HepG2 (cell line): ENCODE data around the gene COMP. TPM values are rescaled to one million over a fixed set of nuclear protein-coding genes. Genes with fewer than 3 reads are reported as not detected.

Experiments used
- ARID5B ChIP-seq: IDR thresholded peaks from 2 replicates; pipeline ENCODE4 v1.4.0; 2020; ENCODE audit warnings: mild to moderate bottlenecking, missing genetic modification reagents
- BCL6 ChIP-seq: IDR thresholded peaks from 2 replicates; pipeline ENCODE4 v1.6.1; 2016; ENCODE audit warnings: missing genetic modification reagents, missing compliant biosample characterization
- CSRNP1 ChIP-seq: sonication (generic); formaldehyde crosslinking; IDR thresholded peaks from 2 replicates; pipeline ENCODE4 v1.8.1; 2023; ENCODE audit warnings: mild to moderate bottlenecking, missing genetic modification reagents
- DR1 ChIP-seq: sonication (generic); formaldehyde crosslinking; IDR thresholded peaks from 2 replicates; pipeline ENCODE4 v1.8.0; 2021; ENCODE audit warnings: mild to moderate bottlenecking, missing genetic modification reagents, inconsistent platforms
- PRPF4 ChIP-seq: fragments of 200-400 bp; formaldehyde crosslinking; IDR thresholded peaks from 2 replicates; pipeline ENCODE4 v1.6.1; 2016; ENCODE audit warnings: low read length, low read depth; ENCODE audit not compliant: poor library complexity, severe bottlenecking
- ZBTB26 ChIP-seq: IDR thresholded peaks from 2 replicates; pipeline ENCODE4 v1.6.1; 2016; ENCODE audit warnings: missing compliant biosample characterization, missing genetic modification reagents, borderline replicate concordance
- ZNF24 ChIP-seq: fragments of 450-650 bp; IDR thresholded peaks from 2 replicates; pipeline ENCODE4 v1.6.1; 2017; ENCODE audit warnings: antibody characterized with exemption, mild to moderate bottlenecking
- ZNF512B ChIP-seq: sonication (generic); formaldehyde crosslinking; IDR thresholded peaks from 2 replicates; pipeline ENCODE4 v1.5.1; 2020; ENCODE audit warnings: missing genetic modification reagents, mild to moderate bottlenecking, borderline replicate concordance
- ZNF552 ChIP-seq: sonication (generic); formaldehyde crosslinking; IDR thresholded peaks from 2 replicates; pipeline ENCODE4 v1.9.0; 2022; ENCODE audit warnings: missing genetic modification reagents, mild to moderate bottlenecking, borderline replicate concordance
- polyA plus RNA-seq, 8 experiments: library from polyadenylated mRNA; depleted of rRNA in 3 of 8; stranded (reverse) in 7 of 8; unstranded in 1 of 8; fragments of >200 nt; fragmentation: Illumina TruSeq in 4 of 8; extraction: Trizol in 4 of 8; gene quantifications; 2 replicates each; pipeline versions ENCODE4 v1.2.1 to v1.2.3, GENCODE V29; 2011 to 2016; ENCODE audit warnings: low read depth in 4 of 8, missing spikeins in 1 of 8, mixed read lengths in 1 of 8; ENCODE audit not compliant: insufficient read depth in 1 of 8
- total RNA-seq, 5 experiments: library from RNA; depleted of rRNA; stranded (reverse); fragments of >200 nt; fragmentation: Illumina TruSeq; extraction: Trizol; gene quantifications; 2 replicates each; pipeline ENCODE4 v1.2.3, GENCODE V29; 2016; ENCODE audit warnings: low read depth in 1 of 5

The COMP gene
- total and polyA plus RNA-seq, 2 of the 13 experiments (the other 11 are each of a cell fraction or from before 2014, with no cell fraction given): 0.04 to 0.13 TPM

GRCh38 chr19:18754501-18754900 is 36.6 kb downstream of the COMP start (continued):
- no peak for TF ChIP-seq ARID5B (CRISPR knock-in tag)
- no peak for TF ChIP-seq ZNF512B (CRISPR knock-in tag)
- no peak for TF ChIP-seq PRPF4
- no peak for TF ChIP-seq BCL6 (CRISPR knock-in tag)
- no peak for TF ChIP-seq ZNF552
- TF ChIP-seq ZBTB26 (CRISPR knock-in tag): no peak
- no peak for TF ChIP-seq DR1 (CRISPR knock-in tag)
- no peak for TF ChIP-seq ZNF24
- no peak for TF ChIP-seq CSRNP1 (CRISPR knock-in tag)
- TF ChIP-seq, all 625 proteins: peak for 0
